GM12872 (cell line): ENCODE results near the gene TMEM266.
A peak's percentile ranks its signal among the peaks of the same experiment; 100 is the strongest.

ENCODE experiments used
- TF ChIP-seq, protein P1 (sequence below): IDR thresholded peaks from 3 replicates; pipeline ENCODE4 v1.5.1; 2011; ENCODE audit warnings: low read depth, mild to moderate bottlenecking, low read length, moderate library complexity; ENCODE audit not compliant: insufficient read depth

Gene TMEM266

GRCh38 chr15:76189106-76189505 lies 129.3 kb downstream of the TMEM266 start:
- TF ChIP-seq, protein P1, sequence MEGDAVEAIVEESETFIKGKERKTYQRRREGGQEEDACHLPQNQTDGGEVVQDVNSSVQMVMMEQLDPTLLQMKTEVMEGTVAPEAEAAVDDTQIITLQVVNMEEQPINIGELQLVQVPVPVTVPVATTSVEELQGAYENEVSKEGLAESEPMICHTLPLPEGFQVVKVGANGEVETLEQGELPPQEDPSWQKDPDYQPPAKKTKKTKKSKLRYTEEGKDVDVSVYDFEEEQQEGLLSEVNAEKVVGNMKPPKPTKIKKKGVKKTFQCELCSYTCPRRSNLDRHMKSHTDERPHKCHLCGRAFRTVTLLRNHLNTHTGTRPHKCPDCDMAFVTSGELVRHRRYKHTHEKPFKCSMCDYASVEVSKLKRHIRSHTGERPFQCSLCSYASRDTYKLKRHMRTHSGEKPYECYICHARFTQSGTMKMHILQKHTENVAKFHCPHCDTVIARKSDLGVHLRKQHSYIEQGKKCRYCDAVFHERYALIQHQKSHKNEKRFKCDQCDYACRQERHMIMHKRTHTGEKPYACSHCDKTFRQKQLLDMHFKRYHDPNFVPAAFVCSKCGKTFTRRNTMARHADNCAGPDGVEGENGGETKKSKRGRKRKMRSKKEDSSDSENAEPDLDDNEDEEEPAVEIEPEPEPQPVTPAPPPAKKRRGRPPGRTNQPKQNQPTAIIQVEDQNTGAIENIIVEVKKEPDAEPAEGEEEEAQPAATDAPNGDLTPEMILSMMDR: no peak

DNA sequence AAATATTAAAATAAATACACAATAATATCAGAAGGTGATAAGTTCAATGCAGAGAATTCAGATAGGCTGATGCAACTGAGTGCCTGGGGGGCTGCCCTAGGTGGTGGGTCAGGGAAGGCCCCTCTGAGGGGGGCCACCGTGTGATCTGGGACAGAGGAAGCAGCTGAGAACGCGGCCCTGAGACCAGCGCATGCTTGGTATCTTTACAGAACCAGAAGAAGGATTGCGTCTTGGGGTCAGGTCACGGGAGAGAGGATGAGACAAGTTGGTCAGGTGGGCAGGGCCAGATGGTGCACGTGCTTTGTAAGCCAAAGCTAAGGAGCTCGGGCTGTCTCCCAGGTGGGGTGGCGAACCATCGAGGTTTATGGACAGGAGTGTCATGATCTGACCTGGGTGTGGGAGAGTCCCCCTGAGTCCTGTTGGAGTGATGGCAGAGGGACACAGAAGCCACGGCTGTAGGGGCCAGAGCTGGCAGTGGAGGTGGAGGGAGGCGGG lies 130.3 kb downstream of the TMEM266 start:
- TF ChIP-seq, protein P1: no peak

DNA sequence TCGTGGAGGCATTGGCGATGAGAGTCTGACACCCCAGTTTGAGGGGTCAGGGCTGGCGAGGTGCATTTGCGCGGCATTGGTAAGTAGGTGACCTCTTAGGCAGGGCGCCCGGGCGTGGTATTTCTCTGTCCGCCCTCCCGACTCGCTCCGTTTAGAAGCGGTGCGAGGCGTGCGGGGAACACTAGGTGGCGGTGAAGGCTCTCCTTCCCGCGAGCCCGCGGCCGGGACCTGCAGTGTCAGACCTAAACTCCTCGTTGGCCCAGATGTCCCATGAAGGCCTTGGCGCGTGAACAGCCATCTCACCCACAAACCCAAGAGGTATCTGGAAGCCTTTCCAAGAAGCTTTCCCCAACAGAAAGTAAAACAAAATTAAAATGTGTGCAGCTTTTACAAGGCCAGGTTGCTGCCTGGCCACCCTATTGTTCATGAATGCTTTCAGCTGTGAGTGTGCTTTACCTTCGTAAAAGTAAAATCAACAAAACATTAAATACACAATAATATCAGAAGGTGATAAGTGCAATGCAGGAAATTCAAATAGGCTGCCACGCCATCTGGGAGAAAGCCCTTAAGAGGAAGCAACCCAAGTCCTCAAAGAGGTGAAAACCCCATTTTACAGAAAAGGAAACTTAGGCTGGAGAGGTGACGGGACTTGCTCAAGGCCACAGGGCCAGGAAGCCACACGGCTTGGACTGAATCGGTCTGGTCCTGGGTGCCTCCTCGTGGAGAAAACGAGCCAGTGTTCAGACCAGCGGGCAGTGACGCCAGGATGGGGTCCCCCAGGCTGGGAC lies 131.2 kb downstream of the TMEM266 start:
- TF ChIP-seq, protein P1: peak; percentile 88

DNA sequence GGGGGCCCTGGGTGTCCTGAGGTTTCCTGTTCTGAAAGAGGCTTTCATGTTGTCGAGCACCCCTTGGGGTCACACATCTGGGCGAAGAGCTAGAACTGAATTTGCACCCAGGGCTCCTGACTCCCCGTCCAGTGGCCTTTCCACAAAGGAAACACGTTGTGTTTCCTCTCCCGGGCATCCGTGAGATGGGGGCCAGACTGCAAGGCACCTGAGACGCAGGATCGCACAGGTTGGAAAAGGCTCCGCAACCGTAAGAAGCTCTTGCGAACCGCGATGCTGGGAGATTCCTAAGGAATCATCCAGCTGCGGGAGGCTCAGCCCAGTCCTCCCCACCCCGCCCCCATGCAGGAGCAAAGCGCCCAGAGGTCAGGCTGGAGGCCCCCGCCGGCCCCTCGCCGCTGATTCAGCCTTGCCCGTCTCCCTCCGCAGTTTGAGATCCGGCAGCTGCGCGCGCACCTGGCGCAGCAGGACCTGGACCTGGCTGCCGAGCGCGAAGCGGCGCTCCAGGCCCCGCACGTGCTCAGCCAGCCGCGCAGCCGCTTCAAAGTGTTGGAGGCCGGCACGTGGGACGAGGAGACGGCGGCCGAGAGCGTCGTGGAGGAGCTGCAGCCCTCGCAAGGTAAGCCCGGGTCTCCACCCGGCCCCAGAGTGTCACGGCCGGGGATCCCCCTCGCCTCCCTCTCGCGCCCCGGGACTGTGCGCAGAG lies 131.9 kb downstream of the TMEM266 start:
- TF ChIP-seq, protein P1: no peak

- TF ChIP-seq, protein P1: no peak
Observed at GRCh38 chr15:76192715-76193114, 132.9 kb downstream of the TMEM266 start.

GRCh38 chr15:76193934-76194333 lies 134.1 kb downstream of the TMEM266 start:
- TF ChIP-seq, protein P1: no peak

DNA sequence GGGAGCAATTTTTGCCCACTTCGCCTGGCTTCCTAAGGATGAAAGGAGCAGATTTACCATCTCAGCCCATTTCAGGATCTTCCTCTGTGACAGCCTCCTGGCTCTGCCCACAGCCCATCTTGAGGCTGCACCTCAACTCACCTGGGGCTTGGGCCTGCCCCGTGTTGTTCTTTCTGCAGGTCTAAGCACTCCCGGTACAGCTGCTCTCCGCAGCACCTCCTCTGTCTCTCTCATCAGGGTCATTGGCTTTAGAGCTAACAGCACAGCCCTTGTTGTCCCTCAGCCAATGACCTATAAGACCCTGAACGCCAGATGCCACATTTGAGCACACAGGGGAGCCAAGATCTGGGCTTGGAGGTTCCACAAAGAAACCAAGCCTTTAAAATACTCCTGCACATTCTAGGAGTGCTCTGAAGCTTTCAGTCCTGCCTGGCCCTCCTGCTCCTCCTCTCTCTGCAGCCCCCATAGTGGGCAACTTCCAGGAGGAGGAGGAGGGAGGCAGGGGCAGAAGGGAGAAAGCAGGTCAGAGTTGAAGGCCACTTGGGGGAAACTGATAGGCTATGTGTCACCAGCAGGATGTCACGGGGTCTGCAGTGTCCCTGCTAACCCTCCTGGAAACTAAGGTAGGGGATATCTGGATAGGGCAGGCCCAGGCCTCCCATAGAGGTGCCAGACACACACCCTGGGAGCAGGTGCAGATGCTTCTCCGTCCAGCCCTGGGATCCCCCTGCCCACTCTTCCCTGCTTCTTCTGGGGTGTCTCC lies 135.9 kb downstream of the TMEM266 start:
- TF ChIP-seq, protein P1: no peak
